GM12878 (cell line): Measurements from ENCODE around the gene SLC12A6. TPM values are rescaled to one million over a fixed set of nuclear protein-coding genes. Genes with fewer than 3 reads are reported as not detected.

Experiments
- ATF2 ChIP-seq: IDR thresholded peaks from 2 replicates; pipeline ENCODE4 v1.6.1; 2012; ENCODE audit warnings: low read length, inconsistent platforms
- E2F8 ChIP-seq: fragments of 450-650 bp; IDR thresholded peaks from 2 replicates; pipeline ENCODE4 v1.6.1; 2018; ENCODE audit warnings: mild to moderate bottlenecking, low read depth, moderate library complexity; ENCODE audit not compliant: partially characterized antibody
- E4F1 ChIP-seq: fragments of 450-650 bp; IDR thresholded peaks from 2 replicates; pipeline ENCODE4 v1.6.1; 2018; ENCODE audit warnings: borderline replicate concordance, mild to moderate bottlenecking; ENCODE audit not compliant: partially characterized antibody
- EED ChIP-seq: sonication (generic); IDR thresholded peaks from 2 replicates; pipeline ENCODE4 v1.6.1; 2016; ENCODE audit warnings: antibody characterized with exemption, low read depth
- IRF3 ChIP-seq: fragments of 450-650 bp; IDR thresholded peaks from 2 replicates; pipeline ENCODE4 v1.6.1; 2014; ENCODE audit warnings: mild to moderate bottlenecking
- MLLT1 ChIP-seq: fragments of 450-650 bp; IDR thresholded peaks from 2 replicates; pipeline ENCODE4 v1.6.1; 2016; ENCODE audit warnings: mild to moderate bottlenecking
- MTA3 ChIP-seq: IDR thresholded peaks from 2 replicates; pipeline ENCODE4 v1.6.1; 2012; ENCODE audit warnings: low read length, inconsistent platforms, borderline replicate concordance
- POLR2AphosphoS2 ChIP-seq: IDR thresholded peaks from 2 replicates; pipeline ENCODE4 v1.6.1; 2011; ENCODE audit warnings: low read depth, mild to moderate bottlenecking, low read length, improper control_type of control experiment, moderate library complexity
- RAD21 ChIP-seq: IDR thresholded peaks from 2 replicates; pipeline ENCODE4 v1.6.1; 2011; ENCODE audit warnings: mild to moderate bottlenecking, low read depth, low read length, moderate library complexity; ENCODE audit not compliant: insufficient read depth
- REST ChIP-seq: IDR thresholded peaks from 2 replicates; pipeline ENCODE4 v1.6.1; 2012; ENCODE audit warnings: mild to moderate bottlenecking, low read depth, low read length
- RUNX3 ChIP-seq: IDR thresholded peaks from 2 replicates; pipeline ENCODE4 v1.6.1; 2012; ENCODE audit warnings: low read length, inconsistent platforms
- SMAD5 ChIP-seq: IDR thresholded peaks from 2 replicates; pipeline ENCODE4 v1.6.1; 2016; ENCODE audit warnings: antibody characterized with exemption, low read depth
- SUZ12 ChIP-seq: fragments of 200-600 bp; sonication (generic); IDR thresholded peaks from one replicate; pipeline ENCODE4 v1.6.1; 2018; ENCODE audit warnings: antibody characterized with exemption, mild to moderate bottlenecking; ENCODE audit not compliant: unreplicated experiment
- TAF1 ChIP-seq: IDR thresholded peaks from 2 replicates; pipeline ENCODE4 v1.6.1; 2011; ENCODE audit warnings: mild to moderate bottlenecking, low read depth, low read length, borderline replicate concordance
- TCF3 ChIP-seq: IDR thresholded peaks from 2 replicates; pipeline ENCODE4 v1.6.1; 2012; ENCODE audit warnings: low read depth, mild to moderate bottlenecking, low read length, borderline replicate concordance; ENCODE audit not compliant: insufficient read depth
- polyA plus RNA-seq, 11 experiments: library from polyadenylated mRNA; depleted of rRNA in 4 of 11; unstranded in 6 of 11; stranded (reverse) in 5 of 11; fragments of >200 nt; fragmentation: Nextera tagmentation in 4 of 11; fragmentation: Illumina TruSeq in 1 of 11; extraction: Ambion mirVana in 4 of 11; extraction: Trizol in 1 of 11; gene quantifications; 1 replicate in 1 of 11; 2 replicates in 10 of 11; pipeline versions ENCODE4 v1.2.1 to v1.2.3, GENCODE V29; 2011 to 2016; ENCODE audit warnings: inconsistent platforms in 2 of 11, missing spikeins in 2 of 11, low read depth in 1 of 11
- total RNA-seq, 4 experiments: library from RNA; depleted of rRNA in 3 of 4; stranded (reverse); fragments of >200 nt in 3 of 4; fragmentation: Illumina TruSeq in 1 of 4; extraction: Trizol in 1 of 4; gene quantifications; 2 replicates each; pipeline versions ENCODE4 v1.2.1 to v1.2.3, GENCODE V29; 2013 to 2021

Gene SLC12A6
- total and polyA plus RNA-seq, 10 of the 15 experiments (the other 5 are each of a cell fraction or from before 2014, with no cell fraction given) = 4.7 to 94.4 (median 34.2) TPM

- TF ChIP-seq E4F1 (no peak), EED (no peak), E2F8 (no peak), ATF2 (no peak), REST (no peak), SUZ12 (no peak), TCF3 (peak; percentile 75; the same call in 1 of the 2 replicates), IRF3 (no peak; the same call in 1 of the 2 replicates), POLR2AphosphoS2 (no peak), TAF1 (peak; percentile 69; the same call in 1 of the 2 replicates), MLLT1 (no peak), SMAD5 (no peak), MTA3 (no peak), RUNX3 (peak; percentile 28; the same call in 1 of the 2 replicates), RAD21 (no peak)
These were observed at the start of gene SLC12A6 (continued) for GRCh38 chr15:34337557-34338306.
